IMR-90 (cell line): ENCODE data around the gene ANKS3. TPM values are rescaled to one million over a fixed set of nuclear protein-coding genes. Genes with fewer than 3 reads are reported as not detected.

ENCODE experiments used
- ATAC-seq: fragments of 200-7000 bp; cut with Tn5 transposase; 2 replicates; pipeline ENCODE4 v1.9.1; 2020; ENCODE audit warnings: low read depth, mild to moderate bottlenecking, moderate library complexity
- BruUV-seq: library from RNA; stranded (reverse); fragments of 400-500 nt; replicated peaks from 2 replicates; lab custom pipeline; 2021; lab: Mats Ljungman, UMichigan
- CTCF ChIA-PET: fragments of 300-600 bp; formaldehyde crosslinking; extraction: SDS; loops from one replicate; lab custom pipeline; 2021; ENCODE audit warnings: antibody characterized with exemption; lab: Yijun Ruan, JAX
- POLR2A ChIA-PET: fragments of 300-600 bp; sonication (Branson Sonifier 250); formaldehyde crosslinking; loops from one replicate; lab custom pipeline; 2022; ENCODE audit warnings: antibody characterized with exemption; ENCODE audit not compliant: unreplicated experiment; lab: Charles Lee
- DNase-seq: peaks from one replicate; pipeline ENCODE4 v3.0.0; 2013
- H2AFZ ChIP-seq: replicated peaks from 2 replicates; pipeline ENCODE3; 2013; ENCODE audit warnings: low read length, mild to moderate bottlenecking; ENCODE audit not compliant: poor library complexity
- H2AK5ac ChIP-seq: 2 replicates; pipeline ENCODE4 v1.6.1; 2013; ENCODE audit warnings: low read depth, low read length, inconsistent platforms
- H2AK9ac ChIP-seq: replicated peaks from 2 replicates; pipeline ENCODE3; 2013; ENCODE audit warnings: mild to moderate bottlenecking, low read depth, low read length, moderate library complexity; ENCODE audit not compliant: poor library complexity
- H2BK120ac ChIP-seq: 2 replicates; pipeline ENCODE4 v1.6.1; 2013; ENCODE audit warnings: low read depth, low read length, inconsistent platforms
- H2BK15ac ChIP-seq: 3 replicates; pipeline ENCODE4 v1.6.1; 2013; ENCODE audit warnings: low read depth, low read length, inconsistent platforms
- H2BK20ac ChIP-seq: 2 replicates; pipeline ENCODE4 v1.6.1; 2013; ENCODE audit warnings: low read depth, mild to moderate bottlenecking, inconsistent platforms, low read length, moderate library complexity
- H2BK5ac ChIP-seq: 2 replicates; pipeline ENCODE4 v1.6.1; 2013; ENCODE audit warnings: mild to moderate bottlenecking, low read depth, low read length, inconsistent platforms; ENCODE audit not compliant: poor library complexity, severe bottlenecking
- H3K14ac ChIP-seq: replicated peaks from 2 replicates; pipeline ENCODE4 v1.6.1; 2013; ENCODE audit warnings: low read depth, low read length, inconsistent platforms
- H3K18ac ChIP-seq: 2 replicates; pipeline ENCODE4 v1.6.1; 2013; ENCODE audit warnings: low read depth, low read length, control low read depth
- H3K23ac ChIP-seq: 2 replicates; pipeline ENCODE4 v1.6.1; 2013; ENCODE audit warnings: low read depth, low read length, inconsistent platforms
- H3K27ac ChIP-seq: 2 replicates; pipeline ENCODE4 v1.5.1; 2013; ENCODE audit warnings: mild to moderate bottlenecking, control low read depth, low read length; ENCODE audit not compliant: insufficient read depth
- H3K27me3 ChIP-seq: 2 replicates; pipeline ENCODE4 v1.6.1; 2013; ENCODE audit warnings: low read length; ENCODE audit not compliant: control insufficient read depth, insufficient read depth
- H3K36me3 ChIP-seq: 2 replicates; pipeline ENCODE4 v1.6.1; 2013; ENCODE audit warnings: low read length, mixed read lengths; ENCODE audit not compliant: control insufficient read depth, insufficient read depth
- H3K4ac ChIP-seq: 2 replicates; pipeline ENCODE4 v1.6.1; 2013; ENCODE audit warnings: low read depth, low read length, inconsistent platforms
- H3K4me1 ChIP-seq: 2 replicates; pipeline ENCODE4 v1.6.1; 2013; ENCODE audit warnings: low read length, mixed read lengths; ENCODE audit not compliant: control insufficient read depth, insufficient read depth
- H3K4me2 ChIP-seq: 2 replicates; pipeline ENCODE4 v1.6.1; 2013; ENCODE audit warnings: low read depth, mild to moderate bottlenecking, control low read depth, low read length, moderate library complexity
- H3K4me3 ChIP-seq: 2 replicates; pipeline ENCODE4 v1.5.1; 2013; ENCODE audit warnings: low read depth, mild to moderate bottlenecking, control low read depth, low read length, moderate library complexity; ENCODE audit not compliant: insufficient read depth
- H3K56ac ChIP-seq: 2 replicates; pipeline ENCODE4 v1.6.1; 2013; ENCODE audit warnings: low read length, inconsistent platforms; ENCODE audit not compliant: insufficient read depth; ENCODE audit errors: extremely low read depth
- H3K79me1 ChIP-seq, 2 experiments: 2 replicates each; pipeline ENCODE4 v1.6.1; 2013; ENCODE audit warnings: low read length in 2 of 2, inconsistent platforms in 1 of 2, low read depth in 1 of 2
- H3K9ac ChIP-seq: 2 replicates; pipeline ENCODE4 v1.6.1; 2013; ENCODE audit warnings: low read depth, low read length, control low read depth
- H3K9me1 ChIP-seq: 2 replicates; pipeline ENCODE4 v1.6.1; 2013; ENCODE audit warnings: low read length, inconsistent platforms; ENCODE audit not compliant: insufficient read depth
- H3K9me3 ChIP-seq: 2 replicates; pipeline ENCODE4 v1.6.1; 2013; ENCODE audit warnings: low read length; ENCODE audit not compliant: control insufficient read depth, insufficient read depth
- H4K20me1 ChIP-seq: 2 replicates; pipeline ENCODE4 v1.6.1; 2013; ENCODE audit warnings: low read length, inconsistent platforms; ENCODE audit not compliant: insufficient read depth
- H4K5ac ChIP-seq: 2 replicates; pipeline ENCODE4 v1.6.1; 2013; ENCODE audit warnings: mild to moderate bottlenecking, low read depth, low read length, control low read depth
- H4K8ac ChIP-seq, 2 experiments: 2 replicates each; pipeline ENCODE4 v1.6.1; 2013; ENCODE audit warnings: low read depth in 2 of 2, low read length in 2 of 2, control low read depth in 1 of 2, inconsistent platforms in 1 of 2
- H4K91ac ChIP-seq: 2 replicates; pipeline ENCODE4 v1.6.1; 2013; ENCODE audit warnings: low read depth, low read length, inconsistent platforms; ENCODE audit not compliant: insufficient read depth
- BHLHE40 ChIP-seq: fragments of 150-350 bp; IDR thresholded peaks from 2 replicates; pipeline ENCODE4 v1.6.1; 2016; ENCODE audit warnings: mild to moderate bottlenecking, low read depth, low read length
- CEBPB ChIP-seq: IDR thresholded peaks from 2 replicates; pipeline ENCODE4 v1.6.1; 2012; ENCODE audit warnings: low read depth, low read length, improper control_type of control experiment
- CHD1 ChIP-seq: IDR thresholded peaks from 2 replicates; pipeline ENCODE4 v1.6.1; 2012; ENCODE audit warnings: low read depth, low read length, improper control_type of control experiment
- CTCF ChIP-seq: conservative IDR thresholded peaks from 2 replicates; pipeline ENCODE4 v1.5.1; 2012; ENCODE audit warnings: mild to moderate bottlenecking, low read depth, low read length, improper control_type of control experiment
- FOS ChIP-seq: fragments of 150-350 bp; IDR thresholded peaks from 2 replicates; pipeline ENCODE4 v1.6.1; 2016; ENCODE audit warnings: low read depth, low read length
- MAFK ChIP-seq: IDR thresholded peaks from 2 replicates; pipeline ENCODE4 v1.6.1; 2012; ENCODE audit warnings: low read depth, low read length, improper control_type of control experiment
- MXI1 ChIP-seq: IDR thresholded peaks from 2 replicates; pipeline ENCODE4 v1.6.1; 2012; ENCODE audit warnings: low read depth, mild to moderate bottlenecking, low read length, moderate library complexity, borderline replicate concordance
- NFE2L2 ChIP-seq: fragments of 150-350 bp; IDR thresholded peaks from 2 replicates; pipeline ENCODE4 v1.6.1; 2016; ENCODE audit warnings: low read depth, mild to moderate bottlenecking, low read length
- POLR2A ChIP-seq: IDR thresholded peaks from 2 replicates; pipeline ENCODE4 v1.6.1; 2012; ENCODE audit warnings: mild to moderate bottlenecking, low read depth, low read length
- SMC3 ChIP-seq: fragments of 150-350 bp; IDR thresholded peaks from 2 replicates; pipeline ENCODE4 v1.6.1; 2016; ENCODE audit warnings: low read depth, mild to moderate bottlenecking, antibody characterized with exemption, low read length, moderate library complexity
- USF2 ChIP-seq: fragments of 150-350 bp; IDR thresholded peaks from 2 replicates; pipeline ENCODE4 v1.6.1; 2017; ENCODE audit warnings: mild to moderate bottlenecking, antibody characterized with exemption, low read length, low read depth
- WGBS, 2 experiments: methylation state at CpG; one replicate each; pipeline versions ENCODE4 v1.1.5 to v1.1.7; 2013; ENCODE audit warnings: missing lambda C conversion rate in 2 of 2; ENCODE audit not compliant: insufficient read length in 1 of 2; ENCODE audit errors: extremely low coverage in 2 of 2; 5-methylcytosine and 5-hydroxymethylcytosine counted together
- dilution Hi-C: fragments of 300-500 bp; cut with HindIII; formaldehyde crosslinking; loops from one replicate; pipeline ENCODE4 v1.14.3; 2018; ENCODE audit warnings: low sequenced_read_pairs; ENCODE audit not compliant: unreplicated experiment
- in situ Hi-C: fragments of 300-500 bp; cut with MboI; formaldehyde crosslinking; loops from 3 replicates; pipeline ENCODE4 v1.14.3; 2019; ENCODE audit warnings: low sequenced_read_pairs, inconsistent platforms, mixed read lengths
- intact Hi-C: fragments of 100-400 bp; cut with micrococcal nuclease; formaldehyde crosslinking; loops from 2 replicates; pipeline ENCODE4 v1.10.0; 2022
- polyA plus RNA-seq, 3 experiments: library from polyadenylated mRNA; depleted of rRNA; stranded (reverse); fragments of >200 nt; gene quantifications; 2 replicates each; pipeline ENCODE4 v1.2.3, GENCODE V29; 2012; ENCODE audit warnings: low replicate concordance in 1 of 3
- total RNA-seq: library from RNA; depleted of rRNA; stranded (reverse); fragments of >200 nt; gene quantifications from 2 replicates; pipeline ENCODE4 v1.2.3, GENCODE V29; 2012

Gene ANKS3
- total and polyA plus RNA-seq, 2 of the 4 experiments (the other 2 are of a cell fraction), result 24.4 to 25.0 TPM

- TF ChIP-seq USF2, result no peak
Measured at GRCh38 chr16:4692460-4693295, 41.4 kb downstream of the ANKS3 start (continued).

- H3K79me1 ChIP-seq, result peaks cover 0 to 26% of the 10 kb centered on the region in 2 experiments; a peak in 3 of 4 replicates
- no peak overlapping the region for H2BK5ac ChIP-seq
- H3K4me2 ChIP-seq, result no peak overlapping the region
- H3K4me1 ChIP-seq, result peaks cover 7% of the 10 kb centered on the region
- no peak overlapping the region for H3K9ac ChIP-seq
- CTCF ChIA-PET, result interaction anchor here (0.6 kb wide), 1 partner anchor 206 kb away, joined by 3 read pairs; no protein-coding TSS in a partner anchor
- H2BK120ac ChIP-seq, result no peak overlapping the region
- BruUV-seq, result no TSS peak
- POLR2A ChIA-PET, result no interaction called here
- no peak overlapping the region for H2BK15ac ChIP-seq
- H4K91ac ChIP-seq, result no peak overlapping the region
- intact Hi-C loops, result no loop called here
- no peaks in the 10 kb centered on the region for H3K27me3 ChIP-seq
- H4K8ac ChIP-seq, result no peak overlapping the region
- no peak overlapping the region for H2BK20ac ChIP-seq
- H2AFZ ChIP-seq, result no peak overlapping the region
- no peak overlapping the region for H2AK9ac ChIP-seq
- H2AK5ac ChIP-seq, result no peak overlapping the region
- H4K5ac ChIP-seq, result no peak overlapping the region
- no peak overlapping the region for H3K4ac ChIP-seq
- no peak overlapping the region for H3K4me3 ChIP-seq
- 100% methylated on average over 3 of the region's 20 CpGs; no CpG with 5 or more reads in 1 of the 2 experiments for WGBS, 2 experiments
- no peaks in the 10 kb centered on the region for H3K9me3 ChIP-seq
- no peak overlapping the region for H3K14ac ChIP-seq
- no peak overlapping the region for H3K27ac ChIP-seq
- in situ Hi-C loops, result no loop called here
- DNase-seq (no peak), ATAC-seq (no peak)
- H4K20me1 ChIP-seq, result peaks cover 17% of the 10 kb centered on the region
- no peak overlapping the region for H3K56ac ChIP-seq
- dilution Hi-C loops, result no loop called here
- peaks cover 5% of the 10 kb centered on the region; the same call in 1 of the 2 replicates for H3K9me1 ChIP-seq
- H3K18ac ChIP-seq, result no peak overlapping the region
- peaks cover 30% of the 10 kb centered on the region for H3K36me3 ChIP-seq
- no peak overlapping the region for H3K23ac ChIP-seq
- TF ChIP-seq BHLHE40 (no peak), CEBPB (no peak), CHD1 (no peak), SMC3 (no peak), USF2 (no peak), NFE2L2 (no peak), CTCF (no peak), FOS (no peak), MXI1 (no peak), POLR2A (no peak), MAFK (no peak)
Measured at GRCh38 chr16:4691666-4692412, 42.2 kb downstream of the ANKS3 start.
